Stimulated activated CD8-positive, alpha-beta memory T cell treated with anti-CD3 and anti-CD28 coated beads, Interleukin-15, amount 100 ng/mL, for 24 hours (primary cell): ENCODE results near the gene NAAA.
"Not testable (repeated sequence)": the region's sequence is repeated elsewhere in the genome, so short reads cannot be mapped to it uniquely, and the experiment has no call there.

Experiments used
- DNase-seq: peaks from one replicate; pipeline ENCODE4 v3.0.0-alpha.2; 2020; ENCODE audit warnings: low read depth

The NAAA gene

DNA sequence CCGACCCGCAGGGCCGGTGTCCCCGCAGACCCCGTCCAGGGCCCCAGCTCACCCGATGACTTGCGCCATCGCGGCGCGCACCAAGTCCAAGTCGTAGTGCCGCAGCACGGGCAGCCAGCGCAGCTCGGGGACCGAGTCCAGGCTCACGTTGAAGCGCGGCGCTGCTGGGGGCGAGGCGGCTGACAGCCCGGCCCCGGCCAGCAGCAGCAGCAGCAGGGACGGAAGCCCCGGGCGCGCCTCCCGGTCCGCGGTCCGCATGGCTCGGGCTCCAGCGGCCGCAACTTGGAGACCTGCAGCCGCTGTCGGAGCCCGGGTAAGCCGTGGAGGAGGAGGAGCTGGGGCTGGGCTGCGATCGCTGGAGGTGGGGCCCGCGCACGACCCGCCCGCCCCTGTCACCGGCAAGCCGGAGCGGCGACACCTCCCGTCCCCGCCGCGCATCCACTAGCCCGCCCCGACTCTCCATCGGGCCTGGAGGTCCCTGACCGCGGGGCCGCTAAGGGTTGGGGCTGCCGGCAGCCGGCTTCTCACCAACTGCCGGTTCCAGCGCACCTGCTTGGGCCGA lies at the start of gene NAAA:
TSS of gene NAAA (minus strand) at position 322 of the 562 bp plus-strand sequence. CDS start at position 258, 64 bp downstream.
- DNase-seq = peak; percentile 50

- no peak for DNase-seq
These were observed 49.2 kb upstream of the NAAA start for GRCh38 chr4:75989846-75990528.

DNA sequence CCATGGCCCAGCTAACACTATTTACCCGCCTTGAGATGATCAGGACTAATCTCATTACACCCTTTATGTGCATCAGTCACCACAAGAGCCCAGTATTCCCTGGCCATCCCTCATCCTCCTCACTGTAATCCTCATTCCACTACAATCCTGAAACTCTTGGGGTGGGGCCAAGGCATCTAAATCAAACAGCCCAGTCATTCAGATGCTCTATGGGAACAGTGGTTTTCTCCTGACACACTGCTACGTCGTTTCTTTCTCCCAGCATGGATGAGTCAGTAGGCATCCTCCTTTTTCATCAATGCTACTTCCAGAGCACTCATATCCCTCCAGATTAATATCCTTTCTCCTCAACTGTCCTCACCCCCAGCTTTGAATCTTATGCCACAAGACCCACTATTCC lies 44.3 kb upstream of the NAAA start:
- no peak for DNase-seq

GRCh38 chr4:75980576-75980975 lies 39.8 kb upstream of the NAAA start:
- no peak for DNase-seq

DNA sequence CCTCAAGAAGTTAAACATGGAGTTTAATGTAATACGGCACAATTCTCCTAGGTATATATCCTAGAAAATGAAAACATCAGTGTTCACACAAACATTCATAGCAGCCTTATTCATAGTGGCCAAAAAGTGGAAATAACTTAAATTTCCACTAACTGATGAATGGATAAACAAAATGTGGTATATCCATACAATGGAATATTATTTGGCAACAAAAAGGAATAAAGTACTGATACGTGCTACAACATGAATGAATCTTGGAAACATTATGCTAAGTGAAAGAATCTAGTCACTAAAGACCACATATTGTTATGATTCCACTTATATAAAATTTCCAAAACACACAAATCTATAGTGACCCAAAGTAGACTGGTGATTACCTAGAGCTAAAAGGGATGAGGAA lies 35.4 kb upstream of the NAAA start:
- DNase-seq = no peak

GRCh38 chr4:75973766-75974165 lies 33.0 kb upstream of the NAAA start:
- DNase-seq = no peak

- no peak for DNase-seq
These were observed 27.3 kb upstream of the NAAA start for GRCh38 chr4:75968084-75968483.

DNA sequence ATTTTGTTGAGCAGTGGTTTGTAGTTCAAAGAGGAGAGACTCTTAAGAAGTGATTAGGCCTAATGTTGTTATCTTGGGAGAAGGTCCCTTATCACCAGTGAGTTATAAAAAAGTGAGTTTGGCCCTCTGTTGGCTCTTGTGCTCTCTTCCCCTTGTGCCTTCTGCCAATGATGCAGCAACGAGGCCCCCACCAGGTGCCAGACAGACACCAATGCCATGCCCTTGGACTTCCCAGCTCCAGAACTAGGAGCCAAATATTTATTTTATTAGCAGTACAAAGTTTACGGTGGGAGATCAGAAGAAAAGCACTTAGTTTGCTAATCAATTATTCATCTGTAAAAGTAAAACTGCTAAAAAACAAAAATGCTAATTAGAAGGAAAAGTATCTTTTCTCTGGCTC lies 22.7 kb upstream of the NAAA start:
- DNase-seq = no peak

DNA sequence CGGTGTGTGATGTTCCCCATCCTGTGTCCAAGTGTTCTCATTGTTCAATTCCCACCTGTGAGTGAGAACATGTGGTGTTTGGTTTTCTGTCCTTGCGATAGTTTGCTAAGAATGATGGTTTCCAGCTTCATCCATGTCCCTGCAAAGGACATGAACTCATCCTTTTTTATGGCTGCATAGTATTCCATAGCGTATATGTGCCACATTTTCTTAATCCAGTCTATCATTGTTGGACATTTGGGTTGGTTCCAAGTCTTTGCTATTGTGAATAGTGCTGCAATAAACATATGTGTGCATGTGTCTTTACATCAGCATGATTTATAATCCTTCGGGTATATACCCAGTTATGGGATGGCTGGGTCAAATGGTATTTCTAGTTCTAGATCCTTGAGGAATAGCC lies 21.3 kb upstream of the NAAA start:
- DNase-seq = not testable (repeated sequence)

DNA sequence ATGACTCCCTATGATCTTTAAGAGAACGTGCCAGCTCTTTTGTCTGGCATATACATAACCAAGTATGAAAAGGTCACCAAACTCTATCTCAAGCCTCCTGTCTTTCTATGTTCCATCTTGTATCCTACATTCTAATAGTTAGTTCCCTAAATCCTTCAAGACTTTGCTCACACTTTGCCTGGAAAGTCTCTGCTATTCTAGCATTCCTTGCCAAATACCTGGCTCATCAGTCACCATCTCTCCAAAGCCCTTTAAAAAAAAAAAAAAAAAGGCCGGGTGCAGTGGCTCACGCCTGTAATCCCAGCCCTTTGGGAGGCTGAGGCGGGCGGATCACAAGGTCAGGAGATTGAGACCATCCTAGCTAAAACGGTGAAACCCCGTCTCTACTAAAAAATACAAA lies 17.7 kb upstream of the NAAA start:
- DNase-seq = not testable (repeated sequence)

- DNase-seq = not testable (repeated sequence)
These were observed 14.0 kb upstream of the NAAA start for GRCh38 chr4:75954811-75955210.

GRCh38 chr4:75953509-75953908 lies 12.7 kb upstream of the NAAA start:
- DNase-seq = no peak

DNA sequence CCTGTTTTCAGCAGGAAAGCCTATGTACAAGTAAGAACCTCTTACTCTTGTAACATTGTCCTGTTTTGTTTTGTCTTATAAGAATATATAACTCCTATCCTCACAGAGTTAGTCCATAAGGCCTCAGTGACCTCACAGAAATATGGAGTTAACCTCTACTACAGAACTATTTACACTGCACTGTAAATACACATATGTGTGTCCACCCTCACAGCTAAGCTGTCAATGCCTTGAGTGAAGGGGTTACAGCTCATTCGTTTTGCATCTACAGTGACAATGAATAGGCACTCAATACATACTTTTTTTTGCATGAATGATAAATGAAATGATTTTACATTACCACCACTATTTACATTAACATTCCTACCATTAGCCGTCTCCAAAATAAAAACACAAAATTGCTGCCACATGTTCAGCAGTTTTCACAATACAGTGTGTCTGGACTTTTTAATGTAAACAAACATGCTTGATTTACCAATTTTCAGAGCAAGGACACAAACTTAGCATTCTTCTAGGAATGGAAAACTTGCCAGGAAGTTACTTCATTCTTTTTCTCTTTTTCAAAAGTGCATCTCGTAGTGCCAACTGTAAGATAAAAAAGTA lies 9.5 kb upstream of the NAAA start:
- DNase-seq = no peak

DNA sequence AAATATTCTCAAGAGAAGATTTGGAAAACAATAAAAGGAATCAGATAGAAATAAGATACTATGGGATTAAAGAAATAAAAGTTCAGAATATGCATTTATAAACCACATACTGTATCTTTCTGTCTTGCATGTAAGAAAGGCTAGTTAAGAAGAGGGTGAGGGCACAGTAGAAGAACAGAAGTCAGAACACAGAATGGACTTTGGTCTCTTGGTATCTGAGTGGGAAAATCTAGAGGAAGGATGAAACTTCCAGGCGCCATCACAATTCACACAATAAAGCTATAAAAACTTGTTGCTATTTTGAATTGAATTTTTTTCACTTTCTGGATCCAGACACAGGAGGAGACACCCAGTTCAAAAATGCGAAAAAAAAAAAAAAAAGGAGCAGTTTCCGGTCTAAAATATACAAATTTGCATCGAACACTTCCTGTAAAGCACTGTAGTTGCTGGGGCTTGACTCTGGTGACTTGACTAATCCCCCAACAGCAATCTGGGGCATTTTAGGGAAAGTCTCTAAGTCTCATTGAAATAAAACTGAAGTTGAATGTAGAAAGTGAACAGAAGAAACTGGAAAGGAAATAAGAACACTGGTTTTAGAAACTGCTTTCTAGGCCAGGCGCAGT lies 8.1 kb upstream of the NAAA start:
- DNase-seq = no peak

GRCh38 chr4:75939890-75940691 lies 722 bp downstream of the NAAA start:
- peak; percentile 48 for DNase-seq

DNA sequence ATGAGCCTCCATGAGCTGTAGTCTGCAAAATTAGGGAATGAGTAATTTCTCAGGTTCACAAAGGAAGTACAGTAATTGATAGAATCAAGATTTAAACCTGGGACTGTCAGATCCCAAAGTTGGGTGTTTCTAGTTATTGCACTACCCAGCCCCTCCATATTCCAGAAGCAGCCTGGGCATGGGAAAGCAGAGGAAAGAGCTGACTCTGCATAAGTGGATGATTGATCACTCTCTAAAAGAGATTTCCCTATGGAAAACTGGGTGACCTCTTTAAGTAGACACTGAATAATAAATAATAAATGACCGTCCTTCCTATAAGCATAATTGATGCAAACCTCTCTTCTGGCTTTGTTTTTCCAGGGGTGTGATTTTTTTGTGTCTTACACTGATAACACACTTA lies 5.2 kb downstream of the NAAA start:
- DNase-seq = no peak

GRCh38 chr4:75930152-75930551 lies 10.7 kb downstream of the NAAA start:
- no peak for DNase-seq

DNA sequence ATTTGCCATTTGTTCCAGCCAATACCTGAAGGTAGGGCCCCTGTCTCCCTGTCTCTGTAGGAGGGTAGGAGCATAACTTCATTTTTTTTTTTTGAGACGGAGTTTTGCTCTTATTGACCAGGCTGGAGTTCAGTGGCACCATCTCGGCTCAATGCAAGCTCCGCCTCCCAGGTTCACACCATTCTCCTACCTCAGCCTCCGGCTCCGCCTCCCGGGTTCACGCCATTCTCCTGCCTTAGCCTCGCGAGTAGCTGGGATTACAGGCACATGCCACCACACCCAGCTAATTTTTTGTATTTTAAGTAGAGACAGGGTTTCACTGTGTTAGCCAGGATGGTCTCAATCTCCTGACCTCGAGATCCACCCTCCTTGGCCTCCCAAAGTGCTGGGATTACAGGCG lies 15.9 kb downstream of the NAAA start:
- not testable (repeated sequence) for DNase-seq

DNA sequence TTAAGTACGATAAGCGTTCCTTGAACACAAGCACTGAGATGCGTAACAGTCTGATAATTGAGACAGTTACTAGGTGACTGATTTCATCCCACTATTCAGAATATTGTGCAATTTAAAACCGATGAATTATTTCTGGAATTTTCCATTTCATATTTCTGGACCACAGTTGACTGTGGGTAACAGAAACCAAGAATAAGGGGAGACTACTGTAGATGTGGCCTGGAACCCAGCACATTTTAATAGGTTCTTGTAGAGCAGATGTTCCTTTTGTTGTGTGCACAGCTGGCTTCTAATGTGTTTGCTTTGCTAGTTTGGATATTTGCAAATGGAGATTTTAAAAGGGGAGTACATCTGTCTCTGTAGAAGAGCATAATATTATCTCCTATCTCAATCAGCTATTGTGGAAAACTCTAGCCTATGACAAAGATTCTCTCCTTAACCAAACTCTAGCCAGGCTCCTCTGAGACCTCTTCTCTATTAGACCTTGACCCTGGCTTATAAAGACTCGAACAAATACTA lies 16.4 kb downstream of the NAAA start:
- DNase-seq = no peak

GRCh38 chr4:75922588-75922987 lies 18.2 kb downstream of the NAAA start:
- no peak for DNase-seq

DNA sequence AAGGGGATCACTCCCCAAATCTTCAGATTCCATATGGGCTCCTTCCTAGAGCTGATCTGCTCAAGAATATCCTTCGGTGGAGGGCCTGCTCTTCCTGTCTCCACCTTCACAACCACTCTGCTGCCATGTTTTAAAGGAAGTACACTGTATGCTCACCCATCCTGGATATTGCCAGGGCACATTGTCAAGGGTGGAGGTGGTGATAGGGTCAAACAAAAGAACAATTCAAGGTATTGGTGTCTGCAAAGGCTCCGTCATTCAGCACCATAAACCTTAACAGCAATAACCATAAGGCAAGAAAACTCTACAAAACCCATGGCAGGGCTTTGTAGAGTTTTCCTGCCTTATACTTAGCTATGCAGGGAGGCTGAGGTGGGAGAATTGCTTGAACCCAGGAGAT lies 18.9 kb downstream of the NAAA start:
- no peak for DNase-seq

GRCh38 chr4:75920327-75920726 lies 20.5 kb downstream of the NAAA start:
- no peak for DNase-seq
